Endometrium (tissue), 2 donors: Measurements from ENCODE around the gene C2CD5.

Experiments used
- FAIRE-seq: peaks from 2 replicates; lab custom pipeline; 2012; peaks lifted over from hg19 to GRCh38; lab: Jason Lieb, UNC
- donor health status: control.
- donor health status: control.

Gene C2CD5

DNA sequence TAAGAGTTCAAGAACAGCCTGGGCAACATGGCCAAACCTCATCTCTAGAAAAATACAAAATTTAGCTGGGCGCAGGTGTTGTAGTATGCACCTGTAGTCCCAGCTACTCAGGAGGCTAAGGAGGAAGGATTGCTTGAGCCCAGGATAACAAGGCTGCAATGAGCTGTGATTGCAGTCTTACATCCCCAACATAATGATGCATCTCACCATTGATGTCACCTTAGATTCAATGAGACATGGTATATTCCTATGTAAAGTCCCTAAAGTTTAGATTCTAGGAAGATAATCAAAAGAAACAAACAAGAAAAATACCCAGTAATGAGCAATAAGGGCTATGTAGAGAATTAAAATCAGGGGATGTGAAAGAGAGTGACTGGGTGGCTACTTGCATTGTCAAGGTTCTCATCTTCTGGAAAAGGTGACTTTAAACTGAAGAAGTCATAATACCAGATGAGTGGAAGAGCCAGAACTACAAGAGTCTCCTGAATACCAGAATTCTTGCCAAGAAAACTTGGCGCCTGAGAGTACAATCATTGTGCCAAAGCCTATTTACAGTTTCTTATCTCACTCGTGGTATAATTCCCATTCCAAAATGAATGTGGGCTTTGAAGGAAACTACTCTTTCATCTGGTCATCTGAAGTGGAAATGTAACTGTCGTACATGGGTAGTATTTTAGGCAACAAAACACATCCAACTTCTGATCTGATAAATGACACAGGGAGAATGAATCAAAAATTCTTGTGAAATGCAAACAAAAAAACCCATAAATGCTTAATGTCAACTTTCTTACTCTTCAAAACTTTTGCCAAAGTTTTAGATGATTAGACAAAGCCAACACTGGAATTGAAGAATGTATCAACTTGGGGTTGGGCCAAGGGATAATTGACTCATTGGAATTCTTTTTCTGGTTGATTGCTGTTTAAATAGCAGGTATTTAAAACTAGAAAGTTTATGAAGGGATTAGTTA, 128.7 kb downstream of the C2CD5 start:
- FAIRE-seq: peak; percentile 96

GRCh38 chr12:22414742-22415141, 129.6 kb downstream of the C2CD5 start:
- FAIRE-seq: no peak

DNA sequence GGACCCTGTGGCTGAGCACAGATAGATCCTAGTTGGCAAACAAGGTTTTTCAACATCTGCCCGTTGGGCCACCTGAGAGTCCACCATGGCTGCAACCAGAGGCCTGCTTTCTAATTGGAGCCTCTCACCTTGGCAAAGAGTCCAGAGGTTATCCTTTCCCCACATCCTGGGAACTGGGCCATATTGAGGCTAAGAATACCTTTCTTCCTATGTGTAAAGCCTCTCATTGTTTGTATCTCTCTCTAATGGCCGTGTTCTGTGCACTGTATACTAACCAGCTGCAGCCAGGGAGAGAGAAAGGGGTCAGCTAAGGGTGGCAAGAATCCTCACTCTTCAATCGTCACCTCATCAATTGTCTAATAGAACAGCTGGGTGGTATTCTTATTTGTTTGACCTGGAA, 130.8 kb downstream of the C2CD5 start:
- FAIRE-seq: no peak

DNA sequence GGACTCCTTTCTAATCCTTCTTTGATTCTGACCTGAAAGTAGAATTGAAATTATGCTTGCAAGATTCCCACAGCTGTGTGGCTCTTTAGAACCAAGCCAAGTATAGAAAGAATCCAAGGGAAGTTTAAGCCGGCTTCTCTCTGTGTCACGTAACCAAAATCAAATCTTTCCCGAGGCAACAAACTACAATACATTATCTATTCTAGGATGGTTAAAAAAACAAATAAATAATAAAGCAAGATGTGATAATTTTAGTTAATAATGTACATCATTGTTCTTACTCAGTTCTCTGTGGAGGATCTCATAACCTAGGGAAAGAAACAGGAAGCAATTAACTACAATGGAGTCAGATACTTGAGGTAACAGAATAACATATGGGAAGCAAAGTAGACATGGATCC, 131.8 kb downstream of the C2CD5 start:
- FAIRE-seq: no peak

DNA sequence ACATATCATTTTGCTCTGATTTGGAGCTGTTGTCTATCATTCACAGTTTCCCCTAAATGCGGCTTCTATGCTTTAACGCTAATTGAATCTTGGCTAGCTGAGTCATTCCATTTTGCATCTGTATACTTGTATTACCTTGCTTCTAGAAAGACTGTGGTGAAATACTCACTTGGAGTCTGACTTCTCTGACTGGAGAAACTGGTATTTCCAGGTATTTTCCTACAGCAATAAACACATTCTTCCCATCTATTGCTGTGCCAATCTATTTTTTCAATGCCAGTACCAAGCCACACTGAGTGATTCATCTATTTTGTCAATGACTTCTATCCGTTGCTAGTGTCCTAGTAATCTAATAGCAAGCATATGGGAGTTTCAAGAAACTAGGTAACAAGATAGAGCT, 133.9 kb downstream of the C2CD5 start:
- no peak for FAIRE-seq

DNA sequence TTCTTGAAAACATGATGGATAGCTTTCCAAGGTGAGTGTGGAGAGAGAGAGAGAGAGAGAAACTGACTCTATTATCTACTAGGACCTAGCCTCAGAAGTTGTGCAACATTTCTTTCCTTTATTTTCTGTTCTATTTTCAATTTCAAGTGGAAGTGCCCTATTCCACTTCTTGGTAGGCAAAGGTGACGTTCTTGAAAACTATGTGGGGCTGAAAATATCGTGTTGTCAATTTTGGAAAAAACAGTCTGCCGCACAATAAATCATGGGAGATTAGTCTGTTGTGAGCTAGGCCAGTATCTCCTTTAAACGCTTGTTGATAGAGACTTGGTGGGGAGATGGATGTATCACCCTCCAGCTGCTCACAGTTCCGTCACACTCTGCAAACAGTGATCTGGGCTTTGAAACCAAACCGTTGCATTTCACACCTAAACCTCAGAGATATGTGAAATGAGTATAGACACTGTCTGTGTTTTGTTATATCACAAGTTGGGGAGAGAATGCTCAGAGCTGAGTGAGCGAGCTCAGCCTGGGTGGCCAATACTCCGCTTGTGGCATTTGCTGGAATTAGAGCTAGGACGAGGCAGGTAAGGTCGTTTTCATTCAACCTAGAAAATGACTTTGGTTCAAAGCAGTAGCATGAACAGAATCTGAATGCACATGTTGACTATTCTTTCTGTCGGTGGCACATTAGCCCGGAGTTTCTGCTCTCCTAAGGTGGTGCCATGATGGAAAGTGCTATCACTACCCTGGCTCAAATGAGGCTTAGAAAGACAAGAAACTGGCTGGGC, 134.8 kb downstream of the C2CD5 start:
- FAIRE-seq: no peak

- FAIRE-seq: no peak
Observed at GRCh38 chr12:22408610-22409376, 135.5 kb downstream of the C2CD5 start.

DNA sequence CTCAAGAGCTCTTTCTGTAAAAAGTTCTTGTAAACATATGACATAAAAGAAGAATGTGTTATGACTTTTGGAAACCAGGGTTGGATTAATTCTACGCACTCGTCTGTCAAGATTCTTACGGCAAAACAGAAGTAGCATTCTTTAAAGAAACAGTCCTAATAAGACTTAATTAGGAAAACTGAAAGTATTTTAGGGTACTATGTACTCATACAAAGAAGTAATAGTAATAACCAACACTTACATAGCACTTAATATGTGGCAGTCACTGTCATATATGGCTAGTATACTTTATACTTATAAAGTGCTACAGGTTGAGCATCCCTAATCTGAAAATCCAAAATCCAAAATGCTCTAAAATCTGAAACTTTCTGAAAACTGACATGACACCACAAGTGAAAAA, 136.9 kb downstream of the C2CD5 start:
- no peak for FAIRE-seq

- FAIRE-seq: no peak
Observed at GRCh38 chr12:22406627-22407026, 137.7 kb downstream of the C2CD5 start.

GRCh38 chr12:22399464-22400180, 144.7 kb downstream of the C2CD5 start:
- no peak for FAIRE-seq
